NOMO-1 treated with dmso at 0.1 percent for 144 hours (cell line): ENCODE results near the gene VTI1A.
"Not testable (repeated sequence)": the region's sequence is repeated elsewhere in the genome, so short reads cannot be mapped to it uniquely, and the experiment has no call there.

Experiments used
- DNase-seq: peaks from one replicate; lab custom pipeline; 2025; ENCODE audit not compliant: unreplicated experiment; lab: John Stamatoyannopoulos, UW

The VTI1A gene

GRCh38 chr10:112585126-112585525 lies 138.1 kb downstream of the VTI1A start:
- no peak for DNase-seq

- no peak for DNase-seq
Measured at GRCh38 chr10:112585960-112586359, 138.9 kb downstream of the VTI1A start.

GRCh38 chr10:112587729-112588128 lies 140.7 kb downstream of the VTI1A start:
- DNase-seq: no peak

- DNase-seq: no peak
Measured at GRCh38 chr10:112588225-112588990, 141.4 kb downstream of the VTI1A start.

- DNase-seq: no peak
Measured at GRCh38 chr10:112589081-112589480, 142.1 kb downstream of the VTI1A start.

GRCh38 chr10:112590786-112591185 lies 143.8 kb downstream of the VTI1A start:
- not testable (repeated sequence) for DNase-seq

- DNase-seq: no peak
Measured at GRCh38 chr10:112593023-112593422, 146.0 kb downstream of the VTI1A start.

GRCh38 chr10:112601214-112602090 lies 154.4 kb downstream of the VTI1A start:
- DNase-seq: no peak

GRCh38 chr10:112603062-112603461 lies 156.0 kb downstream of the VTI1A start:
- no peak for DNase-seq

- no peak for DNase-seq
Measured at GRCh38 chr10:112605063-112605462, 158.0 kb downstream of the VTI1A start.

GRCh38 chr10:112607506-112607905 lies 160.5 kb downstream of the VTI1A start:
- DNase-seq: no peak

GRCh38 chr10:112613620-112614019 lies 166.6 kb downstream of the VTI1A start:
- no peak for DNase-seq

GRCh38 chr10:112614072-112614471 lies 167.1 kb downstream of the VTI1A start:
- no peak for DNase-seq

GRCh38 chr10:112614586-112614985 lies 167.6 kb downstream of the VTI1A start:
- DNase-seq: no peak

GRCh38 chr10:112615269-112615668 lies 168.3 kb downstream of the VTI1A start:
- no peak for DNase-seq

- no peak for DNase-seq
Measured at GRCh38 chr10:112616647-112617046, 169.6 kb downstream of the VTI1A start.

GRCh38 chr10:112618814-112619213 lies 171.8 kb downstream of the VTI1A start:
- DNase-seq: no peak

- no peak for DNase-seq
Measured at GRCh38 chr10:112619556-112619955, 172.5 kb downstream of the VTI1A start.

GRCh38 chr10:112622786-112623185 lies 175.8 kb downstream of the VTI1A start:
- no peak for DNase-seq

GRCh38 chr10:112624546-112625048 lies 177.6 kb downstream of the VTI1A start:
- DNase-seq: no peak

- DNase-seq: no peak
Measured at GRCh38 chr10:112628951-112629609, 182.1 kb downstream of the VTI1A start.
